WERI-Rb-1 (cell line): Measurements from ENCODE around the gene SLC22A31.

ENCODE experiments used
- DNase-seq: peaks from one replicate; pipeline ENCODE4 v3.0.0-alpha.2; 2020
- H3K27ac ChIP-seq: fragments of 250-450 bp; sonication (Bioruptor Pico); 2 replicates; pipeline ENCODE4 v1.5.1; 2020; ENCODE audit warnings: mild to moderate bottlenecking, moderate library complexity
- H3K27me3 ChIP-seq: fragments of 250-450 bp; sonication (Bioruptor Pico); 2 replicates; pipeline ENCODE4 v1.5.1; 2021; ENCODE audit warnings: mild to moderate bottlenecking, low read depth, moderate library complexity; ENCODE audit not compliant: insufficient read depth, severe bottlenecking
- H3K36me3 ChIP-seq: fragments of 250-450 bp; sonication (Bioruptor Pico); 2 replicates; pipeline ENCODE4 v1.5.1; 2020; ENCODE audit warnings: mild to moderate bottlenecking, moderate library complexity
- H3K4me3 ChIP-seq: 2 replicates; pipeline ENCODE4 v1.5.1; 2011; ENCODE audit warnings: low read depth, mild to moderate bottlenecking, control low read depth, low read length
- H3K9me3 ChIP-seq: fragments of 250-450 bp; sonication (Bioruptor Pico); 2 replicates; pipeline ENCODE4 v1.5.1; 2021; ENCODE audit warnings: mild to moderate bottlenecking, moderate library complexity; ENCODE audit not compliant: severe bottlenecking
- CTCF ChIP-seq: IDR thresholded peaks from 2 replicates; pipeline ENCODE4 v1.5.1; 2011; ENCODE audit warnings: low read depth, mild to moderate bottlenecking, control low read depth, inconsistent platforms, low read length

SLC22A31 gene

GRCh38 chr16:89210165-89210903 lies 10.0 kb upstream of the SLC22A31 start:
- TF ChIP-seq CTCF, result no peak
- no peak for DNase-seq
- peak overlapping the region; percentile 56 for H3K27ac ChIP-seq
- H3K9me3 ChIP-seq, result no peaks in the 10 kb centered on the region
- H3K36me3 ChIP-seq, result no peaks in the 10 kb centered on the region
- H3K4me3 ChIP-seq, result no peak overlapping the region
- no peaks in the 10 kb centered on the region for H3K27me3 ChIP-seq

GRCh38 chr16:89209522-89210044 lies 9.2 kb upstream of the SLC22A31 start:
- H3K4me3 ChIP-seq, result no peak overlapping the region

DNA sequence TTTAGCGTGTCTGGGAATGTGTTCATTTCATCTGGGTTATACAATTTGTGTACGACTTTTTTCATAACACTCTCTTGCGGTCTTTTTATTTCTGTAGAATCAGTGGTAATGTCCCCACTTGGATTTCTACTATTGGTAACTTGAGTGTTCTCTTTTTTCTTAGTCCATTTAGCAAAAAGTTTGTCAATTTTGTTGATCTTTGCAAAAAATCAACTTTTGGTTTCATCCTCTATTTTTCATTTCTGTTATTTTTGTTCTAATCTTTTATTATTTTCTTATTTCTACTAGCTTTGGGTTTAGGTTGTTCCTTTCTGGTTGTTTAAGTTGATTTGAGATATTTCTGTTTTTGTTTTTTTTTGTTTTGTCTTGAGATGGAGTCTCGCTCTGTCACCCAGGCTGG lies 7.7 kb upstream of the SLC22A31 start:
- H3K27ac ChIP-seq, result no peak overlapping the region
- H3K4me3 ChIP-seq, result no peak overlapping the region
- no peaks in the 10 kb centered on the region for H3K36me3 ChIP-seq
- no peaks in the 10 kb centered on the region for H3K9me3 ChIP-seq
- no peak for TF ChIP-seq CTCF
- H3K27me3 ChIP-seq, result no peaks in the 10 kb centered on the region
- no peak for DNase-seq

More at GRCh38 chr16:89209522-89210044, 9.2 kb upstream of the SLC22A31 start:
- DNase-seq, result no peak
- Histone ChIP-seq H3K9me3 (no peaks in the 10 kb centered on the region), H3K36me3 (no peaks in the 10 kb centered on the region), H3K27me3 (no peaks in the 10 kb centered on the region), H3K27ac (no peak overlapping the region)
- peak; percentile 44; the same call in 1 of the 2 replicates for TF ChIP-seq CTCF

DNA sequence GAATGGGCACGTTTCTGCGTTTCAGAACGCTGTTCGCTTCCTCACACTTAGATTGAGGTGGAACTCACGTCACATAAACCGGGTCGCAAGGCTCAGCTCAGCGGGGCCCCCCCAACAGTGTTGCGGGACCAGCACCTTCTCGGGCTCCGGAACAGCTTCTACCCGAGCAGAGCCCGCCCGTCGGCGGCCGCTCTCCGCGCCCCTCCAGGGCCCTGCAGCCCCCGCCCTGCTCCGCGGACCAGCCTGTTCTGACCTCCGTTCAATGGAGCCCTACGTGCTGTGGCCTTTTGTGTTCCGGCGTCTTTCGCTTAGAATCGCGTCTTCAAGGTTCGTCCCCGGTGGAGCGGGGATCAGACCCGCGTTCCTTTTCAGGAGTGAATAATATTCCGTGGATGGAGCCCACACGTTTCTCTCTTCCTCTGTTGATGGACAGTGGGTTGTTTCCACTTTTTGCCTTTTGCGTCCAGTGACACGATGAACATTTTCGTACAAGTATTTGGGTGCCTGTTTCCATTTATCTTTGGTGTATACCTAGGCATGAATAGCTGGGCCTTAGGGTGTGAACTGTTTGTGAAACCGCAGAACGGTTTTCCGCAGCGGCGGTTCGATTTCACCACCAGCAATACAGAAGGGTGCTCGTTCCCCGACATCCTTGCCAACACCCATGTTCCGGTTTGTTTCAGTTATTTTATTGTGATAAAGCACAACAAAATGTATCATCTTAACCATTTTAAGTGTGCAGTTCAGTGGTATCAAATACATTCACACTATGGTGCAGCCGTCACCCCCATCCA lies 2.3 kb upstream of the SLC22A31 start:
- Histone ChIP-seq H3K36me3 (no peaks in the 10 kb centered on the region), H3K9me3 (no peaks in the 10 kb centered on the region), H3K4me3 (no peak overlapping the region), H3K27ac (no peak overlapping the region), H3K27me3 (no peaks in the 10 kb centered on the region)
- no peak for TF ChIP-seq CTCF
- no peak for DNase-seq

- peak overlapping the region; percentile 37 for H3K4me3 ChIP-seq
- TF ChIP-seq CTCF, result no peak
- no peak overlapping the region for H3K27ac ChIP-seq
- peak; percentile 72 for DNase-seq
- no peaks in the 10 kb centered on the region for H3K36me3 ChIP-seq
- H3K27me3 ChIP-seq, result no peaks in the 10 kb centered on the region
- no peaks in the 10 kb centered on the region for H3K9me3 ChIP-seq
Observed at GRCh38 chr16:89201439-89202377, 1.4 kb upstream of the SLC22A31 start.
